Mucosa of gallbladder (tissue), 1 donor: ENCODE data around the gene RPAP3. TPM values are rescaled to one million over a fixed set of nuclear protein-coding genes. Genes with fewer than 3 reads are reported as not detected.

Experiments used
- total RNA-seq: library from RNA; stranded (reverse); gene quantifications from one replicate; pipeline ENCODE4 v1.2.1, GENCODE V29; 2021
- donor health status: DM: no; HTN: no; CAD: no.

The RPAP3 gene
- total RNA-seq, 1 donor from 2014 or later, result 20.2 TPM

Other genes with a start within 250 kb of the RPAP3 start
- not detected for gene ENDOU, start 19.5 kb upstream of the RPAP3 start, total RNA-seq
- 54.8 TPM for gene RAPGEF3, start 52.9 kb upstream of the RPAP3 start, total RNA-seq
- 73.1 TPM for gene SLC48A1, start 67.2 kb upstream of the RPAP3 start, total RNA-seq
- 120 TPM for gene HDAC7, start 113.9 kb upstream of the RPAP3 start, total RNA-seq
- 33.8 TPM for gene VDR, start 199.0 kb upstream of the RPAP3 start, total RNA-seq